HepG2 (cell line): ENCODE measurements around the gene CDH1. TPM values are rescaled to one million over a fixed set of nuclear protein-coding genes. Genes with fewer than 3 reads are reported as not detected.

Experiments used
- CBX1 ChIP-seq: IDR thresholded peaks from one replicate; pipeline ENCODE4 v1.6.1; 2016; ENCODE audit warnings: antibody characterized with exemption, low read depth
- GZF1 ChIP-seq: sonication (generic); formaldehyde crosslinking; IDR thresholded peaks from 2 replicates; pipeline ENCODE4 v1.5.1; 2020; ENCODE audit warnings: mild to moderate bottlenecking, missing genetic modification reagents
- HMGA1 ChIP-seq: sonication (generic); formaldehyde crosslinking; conservative IDR thresholded peaks from 2 replicates; pipeline ENCODE4 v1.4.0; 2020; ENCODE audit warnings: missing genetic modification reagents
- MTF1 ChIP-seq: sonication (generic); formaldehyde crosslinking; IDR thresholded peaks from 2 replicates; pipeline ENCODE4 v1.5.0; 2020; ENCODE audit warnings: missing genetic modification reagents
- NCOA2 ChIP-seq: sonication (generic); formaldehyde crosslinking; IDR thresholded peaks from 2 replicates; pipeline ENCODE4 v1.8.0; 2022; ENCODE audit warnings: inconsistent platforms
- POGZ ChIP-seq: sonication (generic); formaldehyde crosslinking; IDR thresholded peaks from 2 replicates; pipeline ENCODE4 v1.4.0; 2020; ENCODE audit warnings: mild to moderate bottlenecking, missing genetic modification reagents
- POLR2A ChIP-seq, 2 experiments: IDR thresholded peaks; 2 replicates each; pipeline ENCODE4 v1.6.1; 2011; ENCODE audit warnings: low read depth in 2 of 2, low read length in 2 of 2, mild to moderate bottlenecking in 1 of 2, moderate library complexity in 1 of 2; ENCODE audit not compliant: insufficient read depth in 1 of 2
- SKI ChIP-seq: fragments of 450-650 bp; IDR thresholded peaks from one replicate; pipeline ENCODE4 v1.6.1; 2018; ENCODE audit warnings: mild to moderate bottlenecking; ENCODE audit not compliant: partially characterized antibody
- TARDBP ChIP-seq: sonication (generic); formaldehyde crosslinking; IDR thresholded peaks from 2 replicates; pipeline ENCODE4 v1.8.0; 2022; ENCODE audit warnings: mild to moderate bottlenecking, missing genetic modification reagents
- ZNF124 ChIP-seq: sonication (generic); formaldehyde crosslinking; IDR thresholded peaks from 2 replicates; pipeline ENCODE4 v1.4.0; 2020; ENCODE audit warnings: missing genetic modification reagents
- ZNF207 ChIP-seq: fragments of 450-650 bp; IDR thresholded peaks from 2 replicates; pipeline ENCODE4 v1.6.1; 2016; ENCODE audit warnings: antibody characterized with exemption, borderline replicate concordance
- ZNF337 ChIP-seq: sonication (generic); formaldehyde crosslinking; IDR thresholded peaks from 2 replicates; pipeline ENCODE4 v1.5.1; 2020; ENCODE audit warnings: missing genetic modification reagents, low read depth, mild to moderate bottlenecking, borderline replicate concordance
- ZNF547 ChIP-seq: sonication (generic); formaldehyde crosslinking; IDR thresholded peaks from 2 replicates; pipeline ENCODE4 v1.5.1; 2020; ENCODE audit warnings: mild to moderate bottlenecking, missing genetic modification reagents
- ZNF660 ChIP-seq: sonication (generic); formaldehyde crosslinking; IDR thresholded peaks from 2 replicates; pipeline ENCODE4 v1.5.1; 2020; ENCODE audit warnings: mild to moderate bottlenecking, low read depth, missing genetic modification reagents, borderline replicate concordance
- ZNF674 ChIP-seq: sonication (generic); formaldehyde crosslinking; IDR thresholded peaks from 2 replicates; pipeline ENCODE4 v1.5.0; 2020; ENCODE audit warnings: low read depth, mild to moderate bottlenecking, missing genetic modification reagents
- ZNF724P ChIP-seq: sonication (generic); formaldehyde crosslinking; IDR thresholded peaks from 2 replicates; pipeline ENCODE4 v1.8.0; 2022; ENCODE audit warnings: missing genetic modification reagents, borderline replicate concordance
- ZNF772 ChIP-seq: sonication (generic); formaldehyde crosslinking; IDR thresholded peaks from 2 replicates; pipeline ENCODE4 v1.5.0; 2020; ENCODE audit warnings: mild to moderate bottlenecking, missing genetic modification reagents
- ZNF780A ChIP-seq: sonication (generic); formaldehyde crosslinking; IDR thresholded peaks from 2 replicates; pipeline ENCODE4 v1.8.0; 2022; ENCODE audit warnings: mild to moderate bottlenecking, missing genetic modification reagents, moderate library complexity
- ZSCAN29 ChIP-seq: sonication (generic); formaldehyde crosslinking; conservative IDR thresholded peaks from 2 replicates; pipeline ENCODE4 v1.4.0; 2020; ENCODE audit warnings: mild to moderate bottlenecking, missing genetic modification reagents
- polyA plus RNA-seq, 8 experiments: library from polyadenylated mRNA; depleted of rRNA in 3 of 8; stranded (reverse) in 7 of 8; unstranded in 1 of 8; fragments of >200 nt; fragmentation: Illumina TruSeq in 4 of 8; extraction: Trizol in 4 of 8; gene quantifications; 2 replicates each; pipeline versions ENCODE4 v1.2.1 to v1.2.3, GENCODE V29; 2011 to 2016; ENCODE audit warnings: low read depth in 4 of 8, missing spikeins in 1 of 8, mixed read lengths in 1 of 8; ENCODE audit not compliant: insufficient read depth in 1 of 8
- total RNA-seq, 5 experiments: library from RNA; depleted of rRNA; stranded (reverse); fragments of >200 nt; fragmentation: Illumina TruSeq; extraction: Trizol; gene quantifications; 2 replicates each; pipeline ENCODE4 v1.2.3, GENCODE V29; 2016; ENCODE audit warnings: low read depth in 1 of 5
- TF ChIP-seq, protein P1 (sequence below): sonication (generic); formaldehyde crosslinking; IDR thresholded peaks from 2 replicates; pipeline ENCODE4 v1.5.1; 2020; ENCODE audit warnings: missing genetic modification reagents, mild to moderate bottlenecking, borderline replicate concordance
- TF ChIP-seq, protein P2 (sequence below): sonication (generic); formaldehyde crosslinking; IDR thresholded peaks from 2 replicates; pipeline ENCODE4 v1.8.1; 2023; ENCODE audit warnings: missing genetic modification reagents, mild to moderate bottlenecking, borderline replicate concordance
- TF ChIP-seq, protein P3 (sequence below): sonication (generic); formaldehyde crosslinking; IDR thresholded peaks from 2 replicates; pipeline ENCODE4 v1.5.1; 2020; ENCODE audit warnings: mild to moderate bottlenecking, missing genetic modification reagents, moderate library complexity
- TF ChIP-seq, protein P4 (sequence below): sonication (generic); formaldehyde crosslinking; IDR thresholded peaks from 2 replicates; pipeline ENCODE4 v1.4.0; 2020; ENCODE audit warnings: low read depth, mild to moderate bottlenecking, missing genetic modification reagents

Gene CDH1
- total and polyA plus RNA-seq, 2 of the 13 experiments (the other 11 are each of a cell fraction or from before 2014, with no cell fraction given) = 0.95 to 9.8 TPM

DNA sequence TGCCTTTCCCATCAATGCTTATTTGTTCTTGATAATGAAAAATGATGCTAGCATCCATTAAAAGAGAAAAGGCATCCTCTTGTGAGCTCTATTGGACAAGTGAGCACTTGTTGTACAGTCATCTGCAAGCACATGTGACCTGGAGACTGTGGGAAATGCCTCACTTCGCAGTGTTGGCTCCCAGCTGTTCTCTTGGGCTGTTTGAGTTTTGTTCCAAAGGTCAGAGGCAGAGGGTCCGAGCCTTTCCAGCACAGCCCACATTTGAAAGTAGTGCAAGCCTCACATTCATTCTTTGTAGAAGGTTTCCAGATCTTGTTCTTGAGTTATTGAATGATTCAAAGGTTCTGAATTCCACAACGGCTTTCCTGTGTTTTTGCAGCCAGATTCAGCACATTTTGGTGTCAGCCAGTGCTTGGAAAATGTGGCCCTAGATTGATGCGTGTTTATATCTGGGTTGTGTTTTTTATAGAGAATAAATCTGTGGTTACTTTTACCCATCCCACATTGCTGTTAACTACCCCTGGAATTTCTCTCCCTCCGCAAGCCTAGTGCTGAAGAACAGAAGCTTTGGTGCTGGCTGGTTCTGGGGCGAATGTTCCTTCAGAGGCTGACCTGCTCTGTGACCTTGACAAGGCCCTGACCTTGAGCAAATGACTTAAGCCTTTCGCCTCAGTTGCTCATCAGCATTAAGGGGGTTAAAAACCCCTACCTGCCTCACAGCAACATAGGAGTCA is 49.8 kb downstream of the CDH1 start (continued):
- TF ChIP-seq, protein P1, sequence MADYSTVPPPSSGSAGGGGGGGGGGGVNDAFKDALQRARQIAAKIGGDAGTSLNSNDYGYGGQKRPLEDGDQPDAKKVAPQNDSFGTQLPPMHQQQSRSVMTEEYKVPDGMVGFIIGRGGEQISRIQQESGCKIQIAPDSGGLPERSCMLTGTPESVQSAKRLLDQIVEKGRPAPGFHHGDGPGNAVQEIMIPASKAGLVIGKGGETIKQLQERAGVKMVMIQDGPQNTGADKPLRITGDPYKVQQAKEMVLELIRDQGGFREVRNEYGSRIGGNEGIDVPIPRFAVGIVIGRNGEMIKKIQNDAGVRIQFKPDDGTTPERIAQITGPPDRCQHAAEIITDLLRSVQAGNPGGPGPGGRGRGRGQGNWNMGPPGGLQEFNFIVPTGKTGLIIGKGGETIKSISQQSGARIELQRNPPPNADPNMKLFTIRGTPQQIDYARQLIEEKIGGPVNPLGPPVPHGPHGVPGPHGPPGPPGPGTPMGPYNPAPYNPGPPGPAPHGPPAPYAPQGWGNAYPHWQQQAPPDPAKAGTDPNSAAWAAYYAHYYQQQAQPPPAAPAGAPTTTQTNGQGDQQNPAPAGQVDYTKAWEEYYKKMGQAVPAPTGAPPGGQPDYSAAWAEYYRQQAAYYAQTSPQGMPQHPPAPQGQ (CRISPR knock-in tag) = no peak
- TF ChIP-seq ZSCAN29 (CRISPR knock-in tag) (peak; percentile 71; the same call in 1 of the 2 replicates), CBX1 (no peak), POLR2A (IDR thresholded peaks at IDR 0.05; ENCODE audit: insufficient read depth in 1 of 2, low read depth in 2 of 2, low read length in 2 of 2) (no peak), TARDBP (CRISPR knock-in tag) (0 out of 2 replicates have a peak, but pooled peaks have one; percentile 20), POGZ (CRISPR knock-in tag) (peak; percentile 46), NCOA2 (CRISPR knock-in tag) (peak; percentile 59; the same call in 1 of the 2 replicates), SKI (no peak), ZNF207 (no peak), ZNF724P (no peak), ZNF674 (CRISPR knock-in tag) (no peak), ZNF660 (CRISPR knock-in tag) (no peak), ZNF547 (CRISPR knock-in tag) (no peak), ZNF780A (no peak), ZNF124 (CRISPR knock-in tag) (no peak), HMGA1 (CRISPR knock-in tag) (no peak), GZF1 (no peak), MTF1 (no peak), ZNF772 (CRISPR knock-in tag) (0 out of 2 replicates have a peak, but pooled peaks have one; percentile 43), ZNF337 (CRISPR knock-in tag) (no peak)
- TF ChIP-seq, protein P2, sequence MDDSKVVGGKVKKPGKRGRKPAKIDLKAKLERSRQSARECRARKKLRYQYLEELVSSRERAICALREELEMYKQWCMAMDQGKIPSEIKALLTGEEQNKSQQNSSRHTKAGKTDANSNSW (CRISPR knock-in tag) = no peak
- TF ChIP-seq, protein P3, sequence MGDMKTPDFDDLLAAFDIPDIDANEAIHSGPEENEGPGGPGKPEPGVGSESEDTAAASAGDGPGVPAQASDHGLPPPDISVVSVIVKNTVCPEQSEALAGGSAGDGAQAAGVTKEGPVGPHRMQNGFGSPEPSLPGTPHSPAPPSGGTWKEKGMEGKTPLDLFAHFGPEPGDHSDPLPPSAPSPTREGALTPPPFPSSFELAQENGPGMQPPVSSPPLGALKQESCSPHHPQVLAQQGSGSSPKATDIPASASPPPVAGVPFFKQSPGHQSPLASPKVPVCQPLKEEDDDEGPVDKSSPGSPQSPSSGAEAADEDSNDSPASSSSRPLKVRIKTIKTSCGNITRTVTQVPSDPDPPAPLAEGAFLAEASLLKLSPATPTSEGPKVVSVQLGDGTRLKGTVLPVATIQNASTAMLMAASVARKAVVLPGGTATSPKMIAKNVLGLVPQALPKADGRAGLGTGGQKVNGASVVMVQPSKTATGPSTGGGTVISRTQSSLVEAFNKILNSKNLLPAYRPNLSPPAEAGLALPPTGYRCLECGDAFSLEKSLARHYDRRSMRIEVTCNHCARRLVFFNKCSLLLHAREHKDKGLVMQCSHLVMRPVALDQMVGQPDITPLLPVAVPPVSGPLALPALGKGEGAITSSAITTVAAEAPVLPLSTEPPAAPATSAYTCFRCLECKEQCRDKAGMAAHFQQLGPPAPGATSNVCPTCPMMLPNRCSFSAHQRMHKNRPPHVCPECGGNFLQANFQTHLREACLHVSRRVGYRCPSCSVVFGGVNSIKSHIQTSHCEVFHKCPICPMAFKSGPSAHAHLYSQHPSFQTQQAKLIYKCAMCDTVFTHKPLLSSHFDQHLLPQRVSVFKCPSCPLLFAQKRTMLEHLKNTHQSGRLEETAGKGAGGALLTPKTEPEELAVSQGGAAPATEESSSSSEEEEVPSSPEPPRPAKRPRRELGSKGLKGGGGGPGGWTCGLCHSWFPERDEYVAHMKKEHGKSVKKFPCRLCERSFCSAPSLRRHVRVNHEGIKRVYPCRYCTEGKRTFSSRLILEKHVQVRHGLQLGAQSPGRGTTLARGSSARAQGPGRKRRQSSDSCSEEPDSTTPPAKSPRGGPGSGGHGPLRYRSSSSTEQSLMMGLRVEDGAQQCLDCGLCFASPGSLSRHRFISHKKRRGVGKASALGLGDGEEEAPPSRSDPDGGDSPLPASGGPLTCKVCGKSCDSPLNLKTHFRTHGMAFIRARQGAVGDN (CRISPR knock-in tag) = no peak
- TF ChIP-seq, protein P4, sequence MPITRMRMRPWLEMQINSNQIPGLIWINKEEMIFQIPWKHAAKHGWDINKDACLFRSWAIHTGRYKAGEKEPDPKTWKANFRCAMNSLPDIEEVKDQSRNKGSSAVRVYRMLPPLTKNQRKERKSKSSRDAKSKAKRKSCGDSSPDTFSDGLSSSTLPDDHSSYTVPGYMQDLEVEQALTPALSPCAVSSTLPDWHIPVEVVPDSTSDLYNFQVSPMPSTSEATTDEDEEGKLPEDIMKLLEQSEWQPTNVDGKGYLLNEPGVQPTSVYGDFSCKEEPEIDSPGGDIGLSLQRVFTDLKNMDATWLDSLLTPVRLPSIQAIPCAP = no peak
